ENCODE data around the gene RFX3.

Gene RFX3

DNA sequence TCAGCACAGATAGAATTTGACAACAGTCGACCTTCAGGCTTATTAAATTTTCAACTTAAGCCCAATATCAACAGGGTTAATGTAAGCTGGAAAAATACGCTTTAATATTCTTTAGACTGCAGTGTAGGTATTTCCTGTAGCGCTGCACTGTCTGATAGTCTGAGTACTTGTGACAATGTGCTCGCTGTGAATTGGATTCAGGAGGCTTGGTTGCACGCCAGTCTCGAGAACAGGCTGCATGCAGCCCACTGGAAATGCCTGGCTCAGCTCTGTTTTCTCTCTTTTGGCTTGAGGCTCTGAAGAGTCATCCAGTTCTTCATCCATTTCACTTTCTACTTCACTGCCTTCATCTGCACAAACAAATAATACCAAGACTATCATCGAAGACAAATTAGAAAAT lies 300.9 kb downstream of the RFX3 start:
- no peak for DNase-seq
- Histone ChIP-seq H3K4me3 (ENCODE audit: control insufficient read depth in 1 of 7, extremely low read depth in 1 of 7, insufficient read depth in 4 of 7, low read depth in 2 of 7, low read length in 6 of 7) (no peak overlapping the region), H3K27me3 (replicated peaks in 2 of 5; ENCODE audit: control insufficient read depth in 4 of 5, insufficient read depth in 5 of 5, low read length in 4 of 5) (no peaks in the 10 kb centered on the region), H3K4me1 (ENCODE audit: control extremely low read depth in 1 of 4, control insufficient read depth in 4 of 4, insufficient read depth in 4 of 4, low read length in 3 of 4) (no peaks in the 10 kb centered on the region), H3K27ac (ENCODE audit: insufficient read depth in 1 of 2, low read depth in 1 of 2, low read length in 2 of 2, poor library complexity in 1 of 2, severe bottlenecking in 2 of 2) (no peak overlapping the region), H3K9me3 (ENCODE audit: control extremely low read depth in 1 of 5, control insufficient read depth in 4 of 5, insufficient read depth in 2 of 5, low read depth in 1 of 5, low read length in 4 of 5) (no peaks in the 10 kb centered on the region), H3K36me3 (ENCODE audit: control insufficient read depth in 4 of 4, insufficient read depth in 4 of 4, low read length in 3 of 4) (peaks cover 0 to 11% (median 2%) of the 10 kb centered on the region in 4 experiments)
- ChIA-PET CTCF (interaction anchor here (1.2 kb wide), 1 partner anchor 16 kb away, joined by 3 read pairs; no protein-coding TSS in a partner anchor), POLR2A (no interaction called here)
- WGBS (ENCODE audit: insufficient coverage): 100% methylated on average over 4 of the region's 7 CpGs

DNA sequence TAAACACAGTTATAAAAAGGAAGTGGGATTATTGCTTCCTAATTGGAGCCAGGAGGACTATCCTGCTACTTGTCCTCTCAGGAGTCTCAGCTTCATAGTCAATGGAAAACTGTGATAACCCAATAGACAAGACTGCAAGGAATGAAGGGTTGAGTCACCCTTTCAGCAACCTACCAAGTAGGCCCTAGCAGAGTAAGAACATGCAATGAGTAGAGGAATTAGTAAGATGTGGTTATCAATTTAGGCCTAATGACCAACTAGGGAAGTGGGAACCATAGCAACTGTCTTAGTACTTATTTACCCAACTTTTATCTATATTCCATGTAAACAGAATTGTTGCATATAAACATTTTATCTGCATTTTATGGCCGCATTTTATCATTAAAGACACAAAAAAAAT lies 310.1 kb downstream of the RFX3 start:
- no peak overlapping the region for H3K4me3 ChIP-seq (ENCODE audit: control insufficient read depth in 1 of 7, extremely low read depth in 1 of 7, insufficient read depth in 4 of 7, low read depth in 2 of 7, low read length in 6 of 7)
- no CpG with 5 or more reads among the region's 1 CpG for WGBS (ENCODE audit: insufficient coverage)
- no peak for DNase-seq
- ChIA-PET POLR2A (no interaction called here), CTCF (interaction anchor here (0.7 to 1.3 kb wide), 4 partner anchors 11 to 567 kb away, joined by 3 read pairs; no protein-coding TSS in a partner anchor)
- no peaks in the 10 kb centered on the region for H3K36me3 ChIP-seq (ENCODE audit: control insufficient read depth in 4 of 4, insufficient read depth in 4 of 4, low read length in 3 of 4)
- no peaks in the 10 kb centered on the region for H3K9me3 ChIP-seq (ENCODE audit: control extremely low read depth in 1 of 5, control insufficient read depth in 4 of 5, insufficient read depth in 2 of 5, low read depth in 1 of 5, low read length in 4 of 5)
- H3K27me3 ChIP-seq (replicated peaks in 2 of 5; ENCODE audit: control insufficient read depth in 4 of 5, insufficient read depth in 5 of 5, low read length in 4 of 5): no peaks in the 10 kb centered on the region
- no peak overlapping the region for H3K27ac ChIP-seq (ENCODE audit: insufficient read depth in 1 of 2, low read depth in 1 of 2, low read length in 2 of 2, poor library complexity in 1 of 2, severe bottlenecking in 2 of 2)
- no peaks in the 10 kb centered on the region for H3K4me1 ChIP-seq (ENCODE audit: control extremely low read depth in 1 of 4, control insufficient read depth in 4 of 4, insufficient read depth in 4 of 4, low read length in 3 of 4)

DNA sequence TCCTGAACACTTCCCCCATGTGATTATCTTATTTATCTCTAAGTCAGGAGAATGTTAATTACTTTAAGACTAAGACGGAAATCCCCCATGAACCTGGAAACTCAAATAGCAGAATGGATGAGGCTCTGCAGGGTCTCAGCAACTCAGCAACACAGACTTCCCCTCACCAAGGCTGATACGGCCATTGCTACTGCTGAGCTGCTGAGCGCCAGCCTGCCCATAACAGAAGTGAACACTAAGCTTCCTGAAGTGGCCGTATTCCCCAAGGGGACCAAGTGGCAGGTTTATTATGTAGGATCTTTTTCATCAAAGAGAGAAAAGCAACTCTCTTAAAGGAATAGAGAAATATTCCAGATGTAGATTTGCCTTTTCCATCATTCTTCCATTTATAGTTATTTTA lies 311.1 kb downstream of the RFX3 start:
- no peaks in the 10 kb centered on the region for H3K4me1 ChIP-seq (ENCODE audit: control extremely low read depth in 1 of 4, control insufficient read depth in 4 of 4, insufficient read depth in 4 of 4, low read length in 3 of 4)
- POLR2A ChIA-PET: no interaction called here
- no CpG with 5 or more reads among the region's 4 CpGs for WGBS (ENCODE audit: insufficient coverage)
- H3K27ac ChIP-seq (ENCODE audit: insufficient read depth in 1 of 2, low read depth in 1 of 2, low read length in 2 of 2, poor library complexity in 1 of 2, severe bottlenecking in 2 of 2): no peak overlapping the region
- CTCF ChIA-PET: no interaction called here
- H3K4me3 ChIP-seq (ENCODE audit: control insufficient read depth in 1 of 7, extremely low read depth in 1 of 7, insufficient read depth in 4 of 7, low read depth in 2 of 7, low read length in 6 of 7): no peak overlapping the region
- no peaks in the 10 kb centered on the region for H3K27me3 ChIP-seq (replicated peaks in 2 of 5; ENCODE audit: control insufficient read depth in 4 of 5, insufficient read depth in 5 of 5, low read length in 4 of 5)
- H3K36me3 ChIP-seq (ENCODE audit: control insufficient read depth in 4 of 4, insufficient read depth in 4 of 4, low read length in 3 of 4): no peaks in the 10 kb centered on the region
- no peaks in the 10 kb centered on the region for H3K9me3 ChIP-seq (ENCODE audit: control extremely low read depth in 1 of 5, control insufficient read depth in 4 of 5, insufficient read depth in 2 of 5, low read depth in 1 of 5, low read length in 4 of 5)
- DNase-seq: no peak

DNA sequence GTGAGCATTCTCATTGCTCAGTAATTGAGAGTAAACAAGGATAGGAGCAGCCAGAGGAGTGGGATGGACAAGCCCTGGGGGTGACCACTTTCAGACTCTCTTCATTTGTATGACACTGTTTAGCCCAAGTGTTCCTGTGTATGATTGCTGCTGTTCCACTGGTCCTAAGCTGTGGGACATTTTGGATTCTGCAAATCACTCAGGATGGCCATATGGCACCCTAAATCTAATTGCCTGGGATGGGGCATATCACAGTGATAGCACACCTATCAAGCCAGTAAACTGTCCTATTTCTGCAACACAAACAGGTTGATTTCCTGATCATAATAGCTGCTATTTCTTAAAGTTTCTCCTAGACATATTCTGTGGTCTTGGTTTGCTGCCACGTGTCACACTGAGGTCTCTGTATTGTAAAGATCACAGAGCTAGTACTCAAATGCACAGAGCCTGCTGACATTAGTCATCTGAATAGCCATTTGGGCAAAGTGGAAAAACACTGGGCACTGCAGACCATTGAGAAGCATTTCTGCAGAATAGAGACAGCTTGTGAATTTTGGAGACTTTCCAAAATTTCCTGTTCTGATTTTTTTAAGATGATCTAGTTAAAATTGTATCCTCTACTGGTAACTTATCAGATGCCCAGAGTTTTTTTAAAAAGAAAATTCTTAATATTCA lies 320.2 kb downstream of the RFX3 start:
- Histone ChIP-seq H3K27ac (ENCODE audit: insufficient read depth in 1 of 2, low read depth in 1 of 2, low read length in 2 of 2, poor library complexity in 1 of 2, severe bottlenecking in 2 of 2) (no peak overlapping the region), H3K4me1 (ENCODE audit: control extremely low read depth in 1 of 4, control insufficient read depth in 4 of 4, insufficient read depth in 4 of 4, low read length in 3 of 4) (no peaks in the 10 kb centered on the region), H3K36me3 (ENCODE audit: control insufficient read depth in 4 of 4, insufficient read depth in 4 of 4, low read length in 3 of 4) (no peaks in the 10 kb centered on the region), H3K4me3 (ENCODE audit: control insufficient read depth in 1 of 7, extremely low read depth in 1 of 7, insufficient read depth in 4 of 7, low read depth in 2 of 7, low read length in 6 of 7) (no peak overlapping the region), H3K27me3 (replicated peaks in 2 of 5; ENCODE audit: control insufficient read depth in 4 of 5, insufficient read depth in 5 of 5, low read length in 4 of 5) (no peaks in the 10 kb centered on the region), H3K9me3 (ENCODE audit: control extremely low read depth in 1 of 5, control insufficient read depth in 4 of 5, insufficient read depth in 2 of 5, low read depth in 1 of 5, low read length in 4 of 5) (no peaks in the 10 kb centered on the region)
- CTCF ChIA-PET: interaction anchor here (1.2 to 1.3 kb wide), 3 partner anchors 9 to 236 kb away, joined by 3 read pairs; no protein-coding TSS in a partner anchor
- no peak for DNase-seq
- POLR2A ChIA-PET: interaction anchor here (0.7 kb wide), 1 partner anchor 415 kb away, joined by 3 read pairs; no protein-coding TSS in a partner anchor
- 80% methylated on average over 1 of the region's 1 CpG for WGBS (ENCODE audit: insufficient coverage)

DNA sequence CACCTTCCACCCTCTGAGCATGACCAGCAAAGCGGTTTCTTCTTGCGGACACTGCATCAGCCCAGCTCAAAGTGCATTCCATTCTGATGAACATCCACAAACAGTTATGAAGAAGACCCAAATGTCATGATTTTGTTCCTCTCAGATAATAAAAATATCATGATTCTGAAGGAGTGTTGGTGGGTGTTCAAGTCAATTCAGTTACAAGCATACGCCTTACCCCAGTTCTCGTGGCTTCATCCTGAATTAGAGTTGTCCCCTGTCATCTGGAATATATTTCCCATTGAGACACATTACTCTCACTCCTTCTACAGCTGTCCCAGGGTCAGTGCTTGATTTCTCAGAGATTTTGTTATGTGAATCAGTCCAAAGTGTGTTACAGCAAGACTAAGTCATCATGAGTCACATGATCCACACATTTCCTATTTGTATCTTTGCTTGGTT lies 325.4 kb downstream of the RFX3 start:
- H3K27ac ChIP-seq (ENCODE audit: insufficient read depth in 1 of 2, low read depth in 1 of 2, low read length in 2 of 2, poor library complexity in 1 of 2, severe bottlenecking in 2 of 2): no peak overlapping the region
- DNase-seq: no peak
- POLR2A ChIA-PET: no interaction called here
- no peaks in the 10 kb centered on the region for H3K9me3 ChIP-seq (ENCODE audit: control extremely low read depth in 1 of 5, control insufficient read depth in 4 of 5, insufficient read depth in 2 of 5, low read depth in 1 of 5, low read length in 4 of 5)
- CTCF ChIA-PET: interaction anchor here (1.0 kb wide), 1 partner anchor 18 kb away, joined by 3 read pairs; no protein-coding TSS in a partner anchor
- no peaks in the 10 kb centered on the region for H3K36me3 ChIP-seq (ENCODE audit: control insufficient read depth in 4 of 4, insufficient read depth in 4 of 4, low read length in 3 of 4)
- peaks cover 0 to 2% (median 0%) of the 10 kb centered on the region in 5 experiments for H3K27me3 ChIP-seq (replicated peaks in 2 of 5; ENCODE audit: control insufficient read depth in 4 of 5, insufficient read depth in 5 of 5, low read length in 4 of 5)
- H3K4me1 ChIP-seq (ENCODE audit: control extremely low read depth in 1 of 4, control insufficient read depth in 4 of 4, insufficient read depth in 4 of 4, low read length in 3 of 4): no peaks in the 10 kb centered on the region
- no peak overlapping the region for H3K4me3 ChIP-seq (ENCODE audit: control insufficient read depth in 1 of 7, extremely low read depth in 1 of 7, insufficient read depth in 4 of 7, low read depth in 2 of 7, low read length in 6 of 7)
- WGBS (ENCODE audit: insufficient coverage): no CpG with 5 or more reads among the region's 4 CpGs

DNA sequence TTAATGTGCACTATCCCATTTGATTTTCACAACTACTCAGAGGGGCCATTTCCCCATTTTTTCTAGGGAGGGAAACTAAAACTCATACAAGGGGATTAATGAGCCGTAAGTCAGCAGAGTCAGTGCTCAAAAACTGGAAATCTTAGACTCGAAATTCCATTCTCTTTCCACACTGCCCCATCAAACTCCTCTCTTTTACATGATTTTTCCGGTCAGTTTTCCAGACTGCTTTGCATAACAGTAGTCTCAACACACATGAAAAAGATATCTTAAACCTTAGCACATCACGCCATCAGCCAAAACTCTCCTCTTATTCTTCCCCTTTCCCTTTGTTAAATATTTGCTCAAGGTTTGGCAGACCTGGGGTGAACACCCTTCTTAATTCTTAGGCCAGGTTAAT lies 332.0 kb downstream of the RFX3 start:
- peaks cover 0 to 3% (median 0%) of the 10 kb centered on the region in 5 experiments for H3K27me3 ChIP-seq (replicated peaks in 2 of 5; ENCODE audit: control insufficient read depth in 4 of 5, insufficient read depth in 5 of 5, low read length in 4 of 5)
- WGBS (ENCODE audit: insufficient coverage): 90% methylated on average over 3 of the region's 4 CpGs
- no peaks in the 10 kb centered on the region for H3K4me1 ChIP-seq (ENCODE audit: control extremely low read depth in 1 of 4, control insufficient read depth in 4 of 4, insufficient read depth in 4 of 4, low read length in 3 of 4)
- H3K27ac ChIP-seq (ENCODE audit: insufficient read depth in 1 of 2, low read depth in 1 of 2, low read length in 2 of 2, poor library complexity in 1 of 2, severe bottlenecking in 2 of 2): no peak overlapping the region
- ChIA-PET POLR2A (interaction anchor here (0.7 kb wide), 1 partner anchor 1172 kb away, joined by 3 read pairs; no protein-coding TSS in a partner anchor), CTCF (interaction anchor here (1.1 kb wide), 1 partner anchor 12 kb away, joined by 4 read pairs; no protein-coding TSS in a partner anchor)
- H3K4me3 ChIP-seq (ENCODE audit: control insufficient read depth in 1 of 7, extremely low read depth in 1 of 7, insufficient read depth in 4 of 7, low read depth in 2 of 7, low read length in 6 of 7): no peak overlapping the region
- H3K36me3 ChIP-seq (ENCODE audit: control insufficient read depth in 4 of 4, insufficient read depth in 4 of 4, low read length in 3 of 4): no peaks in the 10 kb centered on the region
- no peaks in the 10 kb centered on the region for H3K9me3 ChIP-seq (ENCODE audit: control extremely low read depth in 1 of 5, control insufficient read depth in 4 of 5, insufficient read depth in 2 of 5, low read depth in 1 of 5, low read length in 4 of 5)
- DNase-seq: no peak

DNA sequence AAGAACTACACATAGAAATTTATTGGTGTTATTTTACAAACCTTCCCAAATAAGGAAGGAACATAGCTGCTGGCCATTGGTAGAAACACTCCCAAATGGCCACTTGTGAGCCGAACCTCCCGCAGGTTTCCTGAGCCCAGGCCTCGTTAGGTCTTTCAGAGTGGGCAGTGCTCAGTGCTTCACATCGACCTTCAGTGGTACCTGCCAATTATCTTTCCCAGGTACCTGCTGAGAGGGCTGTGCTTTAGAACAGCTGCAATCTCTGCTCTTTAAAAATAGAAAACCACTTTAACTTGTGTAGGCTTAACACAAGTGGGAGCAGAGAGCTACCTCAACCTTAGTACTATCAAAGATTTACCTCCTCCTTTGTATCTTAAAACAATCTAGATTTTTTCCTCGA lies 334.1 kb downstream of the RFX3 start:
- Histone ChIP-seq H3K4me1 (ENCODE audit: control extremely low read depth in 1 of 4, control insufficient read depth in 4 of 4, insufficient read depth in 4 of 4, low read length in 3 of 4) (no peaks in the 10 kb centered on the region), H3K4me3 (ENCODE audit: control insufficient read depth in 1 of 7, extremely low read depth in 1 of 7, insufficient read depth in 4 of 7, low read depth in 2 of 7, low read length in 6 of 7) (no peak overlapping the region), H3K27me3 (replicated peaks in 2 of 5; ENCODE audit: control insufficient read depth in 4 of 5, insufficient read depth in 5 of 5, low read length in 4 of 5) (peaks cover 0 to 3% (median 0%) of the 10 kb centered on the region in 5 experiments), H3K9me3 (ENCODE audit: control extremely low read depth in 1 of 5, control insufficient read depth in 4 of 5, insufficient read depth in 2 of 5, low read depth in 1 of 5, low read length in 4 of 5) (no peaks in the 10 kb centered on the region), H3K27ac (ENCODE audit: insufficient read depth in 1 of 2, low read depth in 1 of 2, low read length in 2 of 2, poor library complexity in 1 of 2, severe bottlenecking in 2 of 2) (no peak overlapping the region), H3K36me3 (ENCODE audit: control insufficient read depth in 4 of 4, insufficient read depth in 4 of 4, low read length in 3 of 4) (no peaks in the 10 kb centered on the region)
- DNase-seq: no peak
- ChIA-PET CTCF (interaction anchor here (2.5 to 2.9 kb wide), 2 partner anchors 10 to 320 kb away, joined by 7 to 9 read pairs; no protein-coding TSS in a partner anchor), POLR2A (no interaction called here)
- WGBS (ENCODE audit: insufficient coverage): 100% methylated on average over 2 of the region's 5 CpGs

Data from common myeloid progenitor, CD34-positive (primary cell).